ENCODE measurements around the gene CEACAM3.

GRCh38 chr19:41848666-41849065, 52.3 kb downstream of the CEACAM3 start:
- TF ChIP-seq CTCF (IDR thresholded peaks at IDR 0.05): no peak
- no peak for TF ChIP-seq POLR2AphosphoS5 (IDR thresholded peaks at IDR 0.05)
- TF ChIP-seq POLR2A (IDR thresholded peaks at IDR 0.05; ENCODE audit: low read depth): no peak
- TF ChIP-seq EP300 (IDR thresholded peaks at IDR 0.05): no peak

Data from esophagus muscularis mucosa (tissue), 4 donors.